Activated CD4-positive, alpha-beta T cell treated with anti-CD3 and anti-CD28 coated beads, Interleukin-2, amount 10 ng/mL, durations not matched to agents 7 days and 5 days (primary cell): ENCODE measurements around the gene DHPS. TPM values are rescaled to one million over a fixed set of nuclear protein-coding genes. Genes with fewer than 3 reads are reported as not detected.
A peak's percentile ranks its signal among the peaks of the same experiment; 100 is the strongest.
"Not testable (repeated sequence)": the region's sequence is repeated elsewhere in the genome, so short reads cannot be mapped to it uniquely, and the experiment has no call there.

ENCODE experiments used
- CTCF ChIA-PET: fragments of 350-600 bp; sonication (Branson Sonifier 250); formaldehyde crosslinking; loops from one replicate; lab custom pipeline; 2021; ENCODE audit warnings: antibody characterized with exemption; lab: Charles Lee
- POLR2A ChIA-PET: fragments of 350-600 bp; sonication (Branson Sonifier 250); formaldehyde crosslinking; loops from one replicate; lab custom pipeline; 2021; ENCODE audit warnings: antibody characterized with exemption; lab: Charles Lee
- DNase-seq: peaks from one replicate; pipeline ENCODE4 v3.0.0-alpha.2; 2020
- H3K27ac Mint-ChIP-seq: one replicate; pipeline ENCODE4 v1.8.0; 2021; ENCODE audit warnings: mild to moderate bottlenecking, moderate library complexity, mixed read lengths
- H3K27me3 Mint-ChIP-seq: one replicate; pipeline ENCODE4 v1.8.0; 2021; ENCODE audit warnings: mixed read lengths
- H3K36me3 Mint-ChIP-seq: one replicate; pipeline ENCODE4 v1.8.0; 2021; ENCODE audit warnings: low read depth, mixed read lengths
- H3K4me1 Mint-ChIP-seq: one replicate; pipeline ENCODE4 v1.8.0; 2021; ENCODE audit warnings: mixed read lengths
- H3K4me3 Mint-ChIP-seq: one replicate; pipeline ENCODE4 v1.8.0; 2021; ENCODE audit warnings: mild to moderate bottlenecking, moderate library complexity, mixed read lengths
- H3K9me3 Mint-ChIP-seq: one replicate; pipeline ENCODE4 v1.8.0; 2021; ENCODE audit warnings: mixed read lengths
- total RNA-seq, 2 experiments: library from RNA; stranded (reverse); gene quantifications; one replicate each; pipeline ENCODE4 v1.2.3, GENCODE V29; 2021

The DHPS gene
- total RNA-seq, 2 experiments from 2014 or later, result 89.9 to 102 TPM

DNA sequence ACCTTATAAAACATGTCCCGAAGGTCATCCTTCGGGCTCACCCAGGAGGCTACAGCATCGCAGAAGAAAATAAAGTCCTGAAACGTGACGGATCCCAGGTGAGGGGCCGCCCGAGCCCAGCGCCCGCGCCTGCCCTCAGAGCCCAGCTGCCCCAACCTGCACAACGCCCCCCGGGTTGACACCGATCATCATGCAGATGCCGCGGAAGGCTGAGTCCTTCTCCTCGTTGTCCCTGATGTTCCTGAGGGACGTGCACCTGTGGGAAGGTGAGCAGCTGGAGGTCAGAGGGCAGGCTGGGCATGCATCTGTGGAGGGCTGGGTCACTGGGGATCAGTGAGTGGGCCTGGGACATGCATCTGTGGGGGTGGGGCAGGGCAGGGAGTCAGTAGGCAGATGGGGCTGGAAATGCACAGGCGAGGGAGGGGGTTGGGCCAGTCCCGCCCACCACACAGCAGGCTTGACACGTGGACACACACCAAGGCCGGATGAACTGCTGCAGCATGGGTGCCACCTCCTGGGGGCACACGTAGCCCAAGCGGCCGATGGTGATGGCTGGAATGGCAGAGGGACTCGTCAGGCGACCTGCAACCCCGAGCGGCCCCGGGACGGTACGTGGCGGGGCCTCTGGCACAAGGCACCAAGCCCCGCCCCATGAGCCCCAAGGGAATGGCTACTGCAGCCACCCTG, 20.1 kb upstream of the DHPS start:
- DNase-seq, result no peak
- no peaks in the 10 kb centered on the region for H3K27me3 Mint-ChIP-seq
- H3K9me3 Mint-ChIP-seq, result no peaks in the 10 kb centered on the region
- ChIA-PET CTCF (no interaction called here), POLR2A (interaction anchor here (0.6 kb wide), 1 partner anchor 57 kb away, joined by 4 read pairs; no protein-coding TSS in a partner anchor)
- H3K4me1 Mint-ChIP-seq, result peaks cover 6% of the 10 kb centered on the region
- H3K36me3 Mint-ChIP-seq, result peaks cover 38% of the 10 kb centered on the region
- H3K4me3 Mint-ChIP-seq, result no peak overlapping the region
- H3K27ac Mint-ChIP-seq, result no peak overlapping the region

DNA sequence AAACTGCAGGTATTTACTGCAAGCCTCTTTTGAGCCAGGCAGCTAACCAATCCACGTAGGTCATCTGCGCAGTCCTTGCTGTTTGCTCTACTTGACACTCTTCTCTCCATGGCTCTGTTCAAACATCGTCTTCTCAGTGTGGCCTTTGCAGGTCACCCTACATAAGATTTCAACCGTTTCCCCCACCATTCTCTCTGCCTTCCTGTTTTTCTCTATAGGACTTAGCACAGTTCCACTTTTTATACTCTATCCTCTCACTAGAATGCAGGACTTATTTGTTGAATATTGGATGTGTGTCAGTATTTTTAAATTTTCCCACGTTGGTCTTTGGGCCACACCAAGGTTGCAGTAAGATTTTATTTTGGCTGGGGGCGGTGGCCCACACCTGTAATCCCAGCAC, 16.5 kb upstream of the DHPS start:
- peaks cover 17% of the 10 kb centered on the region for H3K36me3 Mint-ChIP-seq
- peak overlapping the region; percentile 62 for H3K4me3 Mint-ChIP-seq
- no peaks in the 10 kb centered on the region for H3K9me3 Mint-ChIP-seq
- no peak for DNase-seq
- peaks cover 24% of the 10 kb centered on the region for H3K4me1 Mint-ChIP-seq
- ChIA-PET POLR2A (no interaction called here), CTCF (no interaction called here)
- H3K27me3 Mint-ChIP-seq, result no peaks in the 10 kb centered on the region
- peak overlapping the region; percentile 78 for H3K27ac Mint-ChIP-seq

DNA sequence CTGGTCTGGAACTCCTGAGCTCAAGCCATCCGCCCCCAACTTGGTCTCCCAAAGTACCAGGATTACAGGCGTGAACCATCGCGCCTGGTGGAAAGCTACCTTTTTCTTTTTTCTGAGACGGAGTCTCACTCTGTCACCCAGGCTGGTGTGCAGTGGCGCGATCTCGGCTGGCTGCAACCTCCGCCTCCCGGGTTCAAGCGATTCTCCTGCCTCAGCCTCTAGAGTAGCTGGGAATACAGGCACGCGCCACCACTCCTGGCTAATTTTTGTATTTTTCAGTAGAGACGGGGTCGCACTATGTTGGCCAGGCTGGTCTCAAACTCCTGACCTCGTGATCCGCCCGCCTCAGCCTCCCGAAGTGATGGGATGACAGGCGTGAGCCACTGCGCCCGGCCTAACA, 15.7 kb upstream of the DHPS start:
- CTCF ChIA-PET, result interaction anchor here (1.2 to 1.6 kb wide), 5 partner anchors 8 to 150 kb away, joined by 3 to 5 read pairs (median 4); no protein-coding TSS in a partner anchor
- H3K9me3 Mint-ChIP-seq, H3K27me3 Mint-ChIP-seq, POLR2A ChIA-PET, DNase-seq: not testable (repeated sequence)
- Mint-ChIP-seq H3K4me1 (peaks cover 24% of the 10 kb centered on the region), H3K36me3 (peaks cover 14% of the 10 kb centered on the region), H3K27ac (peak overlapping the region; percentile 97), H3K4me3 (peak overlapping the region; percentile 58)

DNA sequence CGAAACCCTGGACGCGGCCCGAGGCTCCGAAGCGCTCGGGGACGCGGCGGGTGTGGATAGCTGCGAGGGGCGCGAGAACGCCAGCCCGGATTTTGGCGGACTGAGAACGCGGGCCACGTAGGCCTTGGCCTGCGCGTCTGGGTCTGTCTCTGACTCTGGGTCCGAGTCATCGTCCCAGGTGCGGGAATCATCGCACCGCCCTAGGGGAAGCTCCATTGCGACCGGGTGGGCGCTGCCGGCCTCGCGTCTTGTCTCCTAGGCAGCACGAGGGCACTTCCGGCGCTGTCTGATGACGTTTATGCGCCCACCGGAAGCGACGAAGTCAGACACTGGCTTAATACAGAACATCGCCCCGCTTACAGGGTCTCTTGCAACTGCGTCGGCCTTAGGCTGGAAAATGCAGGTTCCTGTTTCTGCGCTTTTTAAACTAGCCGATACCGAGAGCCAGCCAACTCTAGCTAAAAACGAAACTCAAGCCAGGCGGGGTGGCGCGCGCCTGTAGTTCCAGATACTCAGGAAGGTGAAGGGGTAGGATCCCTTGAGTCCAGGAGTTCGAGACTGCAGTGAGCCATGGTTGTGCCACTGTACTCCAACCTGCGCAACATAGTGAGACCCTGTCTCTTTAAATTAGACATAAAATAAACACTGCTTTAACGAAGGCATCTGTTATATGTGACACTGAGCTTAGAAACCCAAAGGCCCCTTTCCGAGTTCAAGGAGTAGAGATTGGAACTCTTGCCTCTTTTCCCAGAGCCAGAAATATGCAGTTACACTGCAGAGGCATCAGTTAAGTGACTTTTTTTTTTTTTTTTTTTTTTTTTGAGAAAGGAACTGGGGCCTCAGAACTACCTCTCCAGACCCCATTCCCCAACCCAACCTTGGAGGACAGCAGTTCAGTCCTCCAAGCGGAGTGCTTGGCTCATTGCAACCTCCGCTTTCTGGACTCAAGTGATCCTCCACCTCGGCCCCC, 15.0 kb upstream of the DHPS start, which contains the start of gene FBXW9:
FBXW9 (minus strand) TSS at position 266 of the 970 bp plus-strand sequence; CDS start at position 216, 50 bp downstream.
- H3K4me1 Mint-ChIP-seq, result peaks cover 24% of the 10 kb centered on the region

DNA sequence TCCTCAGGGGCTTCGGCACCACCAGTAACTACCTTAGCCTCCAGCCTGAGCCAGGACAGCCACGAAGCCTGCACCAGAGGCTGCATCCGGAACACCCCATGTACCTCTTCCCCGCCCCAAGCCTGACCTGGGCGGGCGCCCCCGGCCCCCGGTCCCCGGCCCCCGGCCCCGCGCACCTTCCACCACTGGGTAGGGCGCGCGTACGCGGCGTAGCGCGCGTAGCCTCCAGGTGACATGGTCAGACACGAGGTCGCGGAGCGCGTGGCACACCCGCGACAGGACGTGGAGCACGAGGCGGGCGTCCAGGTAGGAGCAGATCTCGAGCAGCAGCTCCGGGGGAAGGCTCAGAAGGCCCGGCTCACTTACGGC, 14.3 kb upstream of the DHPS start:
- peaks cover 24% of the 10 kb centered on the region for H3K4me1 Mint-ChIP-seq
- peak overlapping the region; percentile 97 for H3K27ac Mint-ChIP-seq
- no peaks in the 10 kb centered on the region for H3K27me3 Mint-ChIP-seq
- H3K4me3 Mint-ChIP-seq, result peak overlapping the region; percentile 92
- DNase-seq, result peak; percentile 26
- ChIA-PET CTCF (interaction anchor here (1.2 to 2.4 kb wide), 4 partner anchors 9 to 87 kb away, joined by 4 to 7 read pairs (median 4); no protein-coding TSS in a partner anchor), POLR2A (no interaction called here)
- H3K9me3 Mint-ChIP-seq, result no peaks in the 10 kb centered on the region
- H3K36me3 Mint-ChIP-seq, result peaks cover 8% of the 10 kb centered on the region

More for the DNA sequence above, 15.0 kb upstream of the DHPS start, which contains the start of gene FBXW9:
- H3K4me3 Mint-ChIP-seq, result peak within 1 kb of the TSS; percentile 92
- peak within 1 kb of the TSS; percentile 97 for H3K27ac Mint-ChIP-seq
- H3K9me3 Mint-ChIP-seq, result no peaks in the 10 kb centered on the region
- DNase-seq, result peak; percentile 97
- no peaks in the 10 kb centered on the region for H3K27me3 Mint-ChIP-seq
- POLR2A ChIA-PET, result no interaction called here
- CTCF ChIA-PET, result interaction anchor here (1.2 to 2.4 kb wide), 6 partner anchors 9 to 151 kb away, joined by 3 to 7 read pairs (median 4); no protein-coding TSS in a partner anchor
- H3K36me3 Mint-ChIP-seq, result peaks cover 13% of the 10 kb centered on the region

DNA sequence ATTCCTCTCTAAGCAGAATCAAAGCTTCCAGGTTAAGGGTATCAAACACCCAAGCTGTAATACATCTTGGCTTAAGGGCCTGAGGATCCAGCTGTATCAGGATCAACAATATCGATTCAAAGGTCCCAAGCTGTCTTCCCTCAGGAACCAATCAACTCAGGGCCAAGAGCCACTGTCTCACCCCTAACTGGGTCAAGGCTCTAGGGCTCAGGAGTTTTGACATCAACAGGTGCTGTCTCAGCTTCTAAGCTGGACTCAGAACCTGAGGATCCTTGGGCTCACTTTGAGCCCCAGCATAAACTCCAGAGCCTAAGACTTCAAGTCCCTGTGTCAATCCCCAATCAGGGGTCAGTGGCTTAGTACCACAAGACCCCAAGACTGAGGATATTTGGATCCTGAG, 13.8 kb upstream of the DHPS start:
- Mint-ChIP-seq H3K27ac (no peak overlapping the region), H3K9me3 (no peaks in the 10 kb centered on the region), H3K36me3 (peaks cover 7% of the 10 kb centered on the region), H3K4me1 (peaks cover 24% of the 10 kb centered on the region), H3K27me3 (no peaks in the 10 kb centered on the region), H3K4me3 (peak overlapping the region; percentile 92)
- ChIA-PET POLR2A (no interaction called here), CTCF (interaction anchor here (2.4 kb wide), 1 partner anchor 9 kb away, joined by 7 read pairs; no protein-coding TSS in a partner anchor)
- DNase-seq, result no peak

DNA sequence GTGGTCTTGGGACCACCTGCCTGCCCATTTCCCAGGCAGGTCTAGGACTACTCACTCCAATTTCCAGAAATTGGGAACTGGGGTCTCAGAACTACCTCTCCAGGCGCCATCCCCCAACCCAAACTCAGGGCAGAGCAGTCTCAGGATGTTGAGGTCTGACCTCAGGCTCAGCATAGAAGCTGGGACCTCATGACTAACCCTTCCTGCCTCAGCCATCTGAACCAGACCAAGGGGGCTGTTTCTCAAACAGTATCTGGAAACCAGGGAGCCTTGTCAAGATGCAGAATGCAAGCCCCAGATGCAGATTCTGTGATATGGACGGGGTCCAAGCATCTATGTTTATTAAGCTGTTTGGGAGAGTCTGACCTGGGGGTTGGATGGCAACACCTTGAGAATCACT, 13.4 kb upstream of the DHPS start:
- peak overlapping the region; percentile 92 for H3K4me3 Mint-ChIP-seq
- no peak for DNase-seq
- peaks cover 7% of the 10 kb centered on the region for H3K36me3 Mint-ChIP-seq
- H3K4me1 Mint-ChIP-seq, result peaks cover 24% of the 10 kb centered on the region
- H3K9me3 Mint-ChIP-seq, result no peaks in the 10 kb centered on the region
- POLR2A ChIA-PET, result no interaction called here
- CTCF ChIA-PET, result interaction anchor here (2.4 kb wide), 1 partner anchor 9 kb away, joined by 7 read pairs; no protein-coding TSS in a partner anchor
- H3K27ac Mint-ChIP-seq, result no peak overlapping the region
- no peaks in the 10 kb centered on the region for H3K27me3 Mint-ChIP-seq

DNA sequence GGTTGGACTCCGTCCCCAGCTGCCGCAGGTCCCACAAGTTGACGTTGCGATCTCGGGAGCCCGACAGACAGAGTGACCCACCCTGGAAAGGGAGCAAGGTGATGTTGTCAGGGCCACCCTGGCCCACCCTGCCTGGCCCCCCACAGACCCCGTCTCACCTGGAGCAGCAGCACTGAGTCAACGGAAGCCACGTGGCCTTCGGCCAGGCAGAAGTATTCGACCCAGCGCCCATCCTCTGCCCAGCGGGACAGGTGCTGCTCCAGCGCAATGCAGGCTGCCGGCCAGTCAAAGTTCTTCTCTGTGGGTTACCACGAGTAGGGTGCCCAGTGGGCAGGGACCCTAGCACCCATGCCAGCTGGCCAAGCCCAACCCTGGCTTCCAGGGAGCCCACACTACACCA, 13.0 kb upstream of the DHPS start:
- H3K27ac Mint-ChIP-seq, result no peak overlapping the region
- CTCF ChIA-PET, result interaction anchor here (0.7 to 2.4 kb wide), 2 partner anchors 8 to 97 kb away, joined by 4 to 7 read pairs; partner anchors contain the start of gene JUNB
- H3K4me1 Mint-ChIP-seq, result peaks cover 24% of the 10 kb centered on the region
- H3K4me3 Mint-ChIP-seq, result peak overlapping the region; percentile 92
- H3K36me3 Mint-ChIP-seq, result peaks cover 7% of the 10 kb centered on the region
- DNase-seq, result no peak
- H3K27me3 Mint-ChIP-seq, result no peaks in the 10 kb centered on the region
- no peaks in the 10 kb centered on the region for H3K9me3 Mint-ChIP-seq
- POLR2A ChIA-PET, result no interaction called here

DNA sequence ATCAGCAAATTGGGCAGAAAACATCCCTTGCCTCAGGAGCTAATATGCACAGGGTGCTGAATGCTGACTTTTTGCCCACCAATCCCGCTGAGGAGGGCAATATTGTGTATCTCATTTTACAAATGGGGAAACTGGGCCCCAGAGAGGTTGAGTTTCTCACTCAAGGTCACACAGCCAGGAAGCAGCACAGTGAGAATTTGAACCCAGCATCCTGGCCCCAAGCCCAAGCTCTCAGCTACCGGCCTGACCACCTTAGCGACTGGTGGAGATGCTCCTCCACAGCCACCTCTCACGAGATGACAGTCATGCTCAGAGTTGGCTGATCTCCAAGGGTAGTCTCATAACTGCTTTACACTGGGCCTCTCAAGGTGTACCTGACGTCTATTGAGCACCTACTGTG, 11.3 kb upstream of the DHPS start:
- CTCF ChIA-PET, result interaction anchor here (0.6 kb wide), 2 partner anchors 27 to 34 kb away, joined by 3 read pairs; no protein-coding TSS in a partner anchor

DNA sequence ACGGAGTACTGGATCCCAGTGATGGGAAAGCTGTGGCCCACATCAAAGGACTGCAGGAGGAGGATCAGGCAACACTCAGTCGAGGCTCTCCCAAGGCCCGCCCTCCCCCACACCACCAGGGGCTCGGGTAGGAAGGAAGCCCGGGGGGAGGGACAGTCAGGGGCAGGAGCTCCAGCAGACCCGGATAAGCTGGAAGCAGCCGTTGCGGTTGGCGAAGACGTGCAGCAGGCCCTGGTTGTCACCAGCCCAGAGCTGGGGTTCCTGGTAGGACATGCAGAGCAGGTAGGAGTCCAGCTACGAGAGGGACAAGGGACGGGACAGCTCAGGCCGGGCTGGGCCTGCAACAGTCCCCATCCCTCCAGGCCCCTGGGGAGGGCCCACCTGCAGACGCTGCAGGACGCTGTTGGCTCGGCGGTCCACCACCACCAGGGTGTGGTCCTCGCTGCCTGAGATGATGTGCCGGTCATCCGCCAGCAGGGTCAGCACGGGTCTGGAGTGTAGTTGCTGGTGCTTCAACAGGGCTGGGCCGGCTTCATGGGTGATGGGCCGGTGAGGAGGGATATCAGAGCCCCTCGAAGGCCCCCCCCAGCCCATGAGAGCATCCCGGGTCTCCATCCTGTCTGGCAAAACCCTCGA, 8.0 kb upstream of the DHPS start:
- H3K9me3 Mint-ChIP-seq, result no peaks in the 10 kb centered on the region
- no peak overlapping the region for H3K4me3 Mint-ChIP-seq
- DNase-seq, result no peak
- H3K36me3 Mint-ChIP-seq, result no peaks in the 10 kb centered on the region
- ChIA-PET CTCF (interaction anchor here (0.7 kb wide), 1 partner anchor 11 kb away, joined by 3 read pairs; no protein-coding TSS in a partner anchor), POLR2A (no interaction called here)
- H3K27me3 Mint-ChIP-seq, result no peaks in the 10 kb centered on the region
- H3K4me1 Mint-ChIP-seq, result peaks cover 5% of the 10 kb centered on the region
- H3K27ac Mint-ChIP-seq, result no peak overlapping the region

More for the DNA sequence above, 11.3 kb upstream of the DHPS start:
- H3K4me1 Mint-ChIP-seq, result peaks cover 20% of the 10 kb centered on the region
- no peaks in the 10 kb centered on the region for H3K27me3 Mint-ChIP-seq
- no peak overlapping the region for H3K27ac Mint-ChIP-seq
- no peak for DNase-seq
- POLR2A ChIA-PET, result no interaction called here
- H3K9me3 Mint-ChIP-seq, result no peaks in the 10 kb centered on the region
- H3K4me3 Mint-ChIP-seq, result no peak overlapping the region
- H3K36me3 Mint-ChIP-seq, result peaks cover 2% of the 10 kb centered on the region

DNA sequence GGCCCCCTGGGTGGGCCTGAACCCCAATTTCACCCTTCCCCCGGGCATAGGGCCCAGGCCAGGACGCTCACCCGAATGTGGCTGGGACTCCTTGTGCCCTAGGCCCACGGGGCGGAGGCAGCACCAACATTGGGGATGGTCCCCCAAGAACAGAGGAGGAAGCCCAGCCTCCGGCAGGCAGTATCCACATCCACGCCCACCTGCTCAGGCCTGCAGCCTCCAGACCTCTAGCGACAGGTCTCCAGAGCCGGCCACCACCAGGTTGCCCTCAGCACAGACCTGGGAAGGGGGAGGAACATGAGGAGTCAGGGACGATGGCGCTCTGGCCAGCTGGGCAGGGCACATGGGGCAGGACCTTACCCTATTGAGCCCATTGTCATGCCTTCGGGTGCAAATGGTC, 7.3 kb upstream of the DHPS start:
- no peak for DNase-seq
- no peaks in the 10 kb centered on the region for H3K4me1 Mint-ChIP-seq
- ChIA-PET POLR2A (no interaction called here), CTCF (no interaction called here)
- H3K4me3 Mint-ChIP-seq, result no peak overlapping the region
- no peaks in the 10 kb centered on the region for H3K27me3 Mint-ChIP-seq
- H3K27ac Mint-ChIP-seq, result no peak overlapping the region
- H3K9me3 Mint-ChIP-seq, result no peaks in the 10 kb centered on the region
- no peaks in the 10 kb centered on the region for H3K36me3 Mint-ChIP-seq
